NCI-H2081 (cell line): ENCODE results near the gene CTDNEP1.
A peak's percentile ranks its signal among the peaks of the same experiment; 100 is the strongest.

Source experiments
- DNase-seq, 2 experiments: peaks; one replicate each; lab custom pipeline; 2025; lab: John Stamatoyannopoulos, UW

The CTDNEP1 gene

GRCh38 chr17:7280519-7281073 lies 29.1 kb upstream of the CTDNEP1 start:
- DNase-seq, result peak; percentile 49 to 63

- DNase-seq, result no peak
Observed at GRCh38 chr17:7279448-7279847, 27.9 kb upstream of the CTDNEP1 start.

GRCh38 chr17:7266784-7267183 lies 15.2 kb upstream of the CTDNEP1 start:
- DNase-seq, result no peak

GRCh38 chr17:7263801-7264078 lies 12.2 kb upstream of the CTDNEP1 start:
- no peak for DNase-seq

GRCh38 chr17:7262935-7263800 lies 11.6 kb upstream of the CTDNEP1 start:
- DNase-seq, result peak in 1 of 2 experiments; percentile 8

- DNase-seq, result peak; percentile 56 to 78
Observed at GRCh38 chr17:7262192-7262934, 10.8 kb upstream of the CTDNEP1 start, which contains the start of gene CLDN7. TSS of gene CLDN7 (minus strand) at chr17:7262478. CDS start at chr17:7262043, 435 bp downstream.

GRCh38 chr17:7261379-7262191 lies 10.1 kb upstream of the CTDNEP1 start:
- DNase-seq, result no peak

- peak; percentile 25 to 38 for DNase-seq
Observed at GRCh38 chr17:7260651-7261378, 9.3 kb upstream of the CTDNEP1 start.

GRCh38 chr17:7260151-7260550 lies 8.6 kb upstream of the CTDNEP1 start:
- no peak for DNase-seq

- DNase-seq, result no peak
Observed at GRCh38 chr17:7259555-7259889, 8.0 kb upstream of the CTDNEP1 start.

GRCh38 chr17:7258731-7259554 lies 7.4 kb upstream of the CTDNEP1 start:
- DNase-seq, result no peak

GRCh38 chr17:7256766-7257456 lies 5.4 kb upstream of the CTDNEP1 start:
- no peak for DNase-seq

GRCh38 chr17:7254511-7254910 lies 3.0 kb upstream of the CTDNEP1 start:
- DNase-seq, result no peak

GRCh38 chr17:7253082-7253481 lies 1.5 kb upstream of the CTDNEP1 start:
- DNase-seq, result no peak

- DNase-seq, result peak; percentile 80 to 83
Observed at GRCh38 chr17:7252176-7253043, 876 bp upstream of the CTDNEP1 start, which contains the start of gene ELP5. TSS of gene ELP5 (plus strand) at chr17:7252215. CDS start at chr17:7252551, 336 bp downstream.

- DNase-seq, result no peak
Observed at GRCh38 chr17:7250695-7251627, 573 bp downstream of the CTDNEP1 start.

- no peak for DNase-seq
Observed at GRCh38 chr17:7249830-7250229, 1.7 kb downstream of the CTDNEP1 start.

GRCh38 chr17:7249214-7249613 lies 2.3 kb downstream of the CTDNEP1 start:
- DNase-seq, result no peak
